HG02642 (cell line): Measurements from ENCODE around the gene HEPACAM2.

Experiments
- ATAC-seq: cut with Tn5 transposase; IDR thresholded peaks from one replicate; pipeline ENCODE4 v1.9.1; 2021; ENCODE audit warnings: mild to moderate bottlenecking; ENCODE audit not compliant: unreplicated experiment, poor library complexity

HEPACAM2 gene

DNA sequence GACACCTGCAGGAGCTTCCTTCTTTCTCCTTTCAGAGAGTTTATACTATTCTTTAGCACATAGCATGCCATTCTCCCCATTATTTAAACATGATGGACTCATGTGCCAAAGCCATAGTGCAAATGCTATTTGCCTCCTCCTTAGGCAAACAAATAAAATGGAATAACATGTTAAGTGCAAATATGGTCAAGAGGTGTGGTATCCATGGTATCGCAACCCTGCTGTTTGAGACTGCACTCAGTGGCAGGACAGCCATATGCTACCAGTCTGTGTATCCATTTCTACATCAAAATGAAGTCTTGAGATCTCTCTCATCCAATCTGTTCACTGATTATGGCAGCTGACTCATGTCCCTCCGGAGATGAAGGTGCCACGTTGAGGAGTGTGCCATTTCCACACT lies 22.8 kb downstream of the HEPACAM2 start:
- no peak for ATAC-seq

DNA sequence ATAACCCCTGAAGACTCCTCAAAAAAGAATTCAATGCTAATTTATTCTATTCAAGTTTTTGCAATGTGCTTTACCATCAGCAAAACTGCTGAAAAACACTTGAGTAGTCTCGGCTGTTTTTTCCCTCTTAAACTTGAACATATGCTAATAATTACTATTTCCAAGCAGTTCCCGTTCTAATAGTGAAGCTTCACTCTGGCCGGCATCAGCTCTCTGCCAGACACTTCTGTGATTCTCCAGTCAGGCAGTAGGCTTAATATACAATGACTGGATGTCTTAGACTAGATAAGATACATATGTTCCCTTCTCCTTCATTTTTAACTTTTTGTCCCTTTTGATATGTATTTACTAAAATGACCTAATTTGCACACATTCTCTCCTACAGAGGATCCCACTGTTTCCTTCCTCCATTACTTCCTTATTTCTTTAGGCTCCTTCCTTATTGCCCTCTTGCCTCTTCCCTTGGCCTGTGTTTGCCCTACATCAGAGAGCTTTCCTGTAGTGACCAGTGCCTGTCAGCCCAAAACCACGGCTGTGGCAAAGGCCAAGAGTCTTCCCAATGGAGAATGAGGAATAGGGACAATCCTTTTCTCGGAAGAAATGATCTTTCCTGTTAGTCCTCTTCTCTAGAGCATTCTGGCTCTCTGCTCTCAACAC lies 23.5 kb downstream of the HEPACAM2 start:
- no peak for ATAC-seq

DNA sequence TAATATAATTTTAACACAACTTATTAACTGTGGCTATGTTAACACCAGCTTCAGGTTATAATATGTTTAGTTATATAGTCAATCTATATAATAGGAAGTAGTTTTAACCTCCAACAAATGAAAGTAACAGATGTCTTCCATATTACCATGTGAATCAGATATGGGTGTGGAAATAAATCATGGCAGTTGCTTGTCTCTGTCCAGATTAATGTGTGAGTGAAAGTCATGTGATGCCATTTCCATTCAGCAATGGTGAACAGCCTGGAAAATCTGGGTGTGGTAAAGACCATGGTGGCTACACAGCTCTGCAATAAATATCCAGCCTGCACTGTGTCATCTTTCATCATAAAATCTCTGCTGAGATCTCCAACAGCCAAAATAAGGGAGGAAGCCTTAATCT lies 27.8 kb downstream of the HEPACAM2 start:
- no peak for ATAC-seq

- no peak for ATAC-seq
These were observed 29.9 kb downstream of the HEPACAM2 start for GRCh38 chr7:93196336-93196735.

DNA sequence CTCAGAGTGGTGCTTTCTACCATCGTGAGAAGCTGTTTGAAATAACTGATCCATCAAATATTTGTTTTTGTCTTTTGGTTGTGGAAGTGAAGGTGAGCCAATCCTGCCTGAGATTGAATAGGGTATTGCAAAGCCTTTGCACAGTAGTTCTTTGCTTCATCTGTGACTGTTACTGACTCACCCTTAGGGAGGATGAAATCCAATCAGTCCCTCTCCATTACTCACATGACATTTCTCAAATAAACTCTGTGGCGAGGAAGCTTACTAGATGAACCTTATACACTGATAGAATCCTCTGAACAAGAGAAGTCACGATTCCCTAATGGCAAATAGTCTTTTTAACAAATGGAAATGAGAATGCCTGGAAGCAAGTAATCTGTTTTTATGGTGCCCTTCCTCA lies 31.9 kb downstream of the HEPACAM2 start:
- ATAC-seq: no peak

DNA sequence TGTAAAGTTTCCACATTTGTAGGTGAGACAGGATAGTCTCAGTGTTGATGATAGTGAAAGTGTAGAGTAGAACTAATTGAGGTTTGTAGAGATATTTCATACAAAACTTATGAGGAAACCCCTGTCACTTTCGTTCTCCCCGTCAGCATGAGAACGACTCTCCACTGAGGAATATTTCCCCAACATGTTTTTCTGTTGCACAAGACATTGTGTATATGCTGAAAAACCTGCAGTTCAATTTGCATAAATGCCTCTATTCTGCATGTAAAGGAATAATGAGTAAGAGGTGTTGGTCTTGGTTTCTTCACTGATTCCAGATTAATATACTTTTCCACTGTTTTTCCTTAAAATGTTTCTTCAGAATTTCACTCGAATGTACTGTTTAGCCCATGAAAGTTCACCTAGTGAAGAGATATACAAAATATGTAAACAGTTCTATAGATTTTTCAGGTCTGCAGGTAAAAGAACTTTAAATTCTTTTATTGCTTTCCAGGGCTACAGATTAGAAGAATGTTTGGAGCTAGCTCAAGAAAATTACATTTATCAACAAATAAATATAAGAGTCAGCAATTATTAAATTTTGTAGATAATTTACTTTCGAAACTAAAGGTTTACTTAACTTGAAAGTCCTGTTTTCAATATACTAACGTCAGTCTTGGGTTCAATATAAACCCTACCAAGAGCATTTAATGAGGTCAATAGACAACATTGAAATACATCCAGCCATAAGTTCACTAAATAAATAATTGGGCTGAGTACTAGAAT lies 37.2 kb downstream of the HEPACAM2 start:
- no peak for ATAC-seq

GRCh38 chr7:93185303-93186027 lies 40.8 kb downstream of the HEPACAM2 start:
- ATAC-seq: no peak

DNA sequence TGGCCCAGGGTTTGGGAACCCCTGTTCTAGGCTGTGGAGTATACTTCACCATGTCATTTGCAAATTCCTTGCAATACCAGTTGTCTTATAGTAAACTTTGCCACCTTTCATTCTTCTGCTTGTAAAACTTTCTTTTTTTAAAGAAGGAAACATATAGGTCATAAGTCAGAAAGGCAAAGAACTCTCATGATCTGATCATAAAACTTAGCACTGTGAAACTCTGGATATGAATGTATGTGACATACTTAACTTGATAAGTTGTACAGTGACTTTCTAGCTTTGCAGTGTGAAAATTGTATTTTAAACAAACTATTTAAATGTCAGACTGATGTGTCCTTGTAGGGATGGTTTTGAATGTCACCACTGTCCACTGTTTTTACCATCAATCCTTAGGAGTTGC lies 47.1 kb downstream of the HEPACAM2 start:
- no peak for ATAC-seq

GRCh38 chr7:93178213-93178612 lies 48.1 kb downstream of the HEPACAM2 start:
- no peak for ATAC-seq

DNA sequence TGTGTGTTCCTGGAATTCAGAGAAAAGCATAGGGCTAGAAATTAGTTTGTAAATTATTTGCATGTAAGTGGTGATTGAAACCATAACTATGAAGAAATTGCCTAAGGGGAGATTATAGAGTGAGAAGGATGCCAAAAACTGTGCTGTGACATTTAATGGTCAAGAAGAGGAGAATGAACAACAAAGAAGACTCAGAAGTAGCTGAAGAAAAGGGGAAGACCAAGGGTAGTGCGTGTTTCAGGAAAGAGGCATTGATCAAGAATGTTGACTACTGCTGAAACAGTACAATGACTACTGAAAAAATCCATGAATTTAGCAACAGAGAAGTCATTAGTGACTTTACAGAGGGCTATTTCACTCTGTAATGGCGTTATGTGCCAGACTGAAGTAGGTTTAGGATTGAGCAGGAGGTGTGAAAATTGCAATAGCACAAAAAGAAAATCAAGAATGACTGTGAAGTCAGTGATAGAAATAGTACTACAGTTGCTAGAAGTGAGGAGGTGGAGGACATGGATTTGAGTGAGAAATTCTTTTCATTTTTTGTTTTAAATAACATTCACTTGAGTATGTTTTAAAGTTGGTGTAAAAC lies 49.2 kb downstream of the HEPACAM2 start:
- no peak for ATAC-seq

GRCh38 chr7:93175219-93175618 lies 51.0 kb downstream of the HEPACAM2 start:
- no peak for ATAC-seq

- ATAC-seq: no peak
These were observed 53.6 kb downstream of the HEPACAM2 start for GRCh38 chr7:93172683-93173082.

DNA sequence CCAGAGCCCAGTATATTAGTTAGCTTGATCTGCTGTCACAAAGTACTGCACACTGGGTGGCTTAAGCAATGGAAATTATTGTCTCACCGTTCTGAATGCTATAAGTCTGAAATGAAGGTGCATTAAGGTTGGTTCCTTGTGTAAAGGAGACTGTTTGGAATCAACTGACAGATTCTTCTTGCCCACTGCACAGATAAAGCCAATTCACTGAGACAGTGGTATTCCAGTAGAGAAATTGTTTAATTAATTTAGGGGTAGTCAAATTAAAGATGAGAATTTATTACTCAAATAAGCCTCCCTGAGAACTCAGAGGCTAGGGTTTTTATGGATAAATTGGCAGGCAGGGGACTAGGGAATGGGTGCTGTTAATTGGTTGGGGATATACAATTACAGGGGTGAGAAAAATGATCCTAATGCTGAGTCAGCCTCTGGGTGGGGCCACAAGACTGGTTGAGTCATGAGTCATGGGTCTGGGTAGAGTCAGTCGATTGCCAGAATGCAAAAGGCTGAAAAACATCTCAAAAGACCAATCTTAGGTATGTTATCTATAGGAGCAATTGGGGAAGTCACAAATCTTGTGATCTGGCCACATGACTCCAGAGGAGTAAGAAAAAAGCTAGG lies 54.6 kb downstream of the HEPACAM2 start:
- ATAC-seq: no peak

DNA sequence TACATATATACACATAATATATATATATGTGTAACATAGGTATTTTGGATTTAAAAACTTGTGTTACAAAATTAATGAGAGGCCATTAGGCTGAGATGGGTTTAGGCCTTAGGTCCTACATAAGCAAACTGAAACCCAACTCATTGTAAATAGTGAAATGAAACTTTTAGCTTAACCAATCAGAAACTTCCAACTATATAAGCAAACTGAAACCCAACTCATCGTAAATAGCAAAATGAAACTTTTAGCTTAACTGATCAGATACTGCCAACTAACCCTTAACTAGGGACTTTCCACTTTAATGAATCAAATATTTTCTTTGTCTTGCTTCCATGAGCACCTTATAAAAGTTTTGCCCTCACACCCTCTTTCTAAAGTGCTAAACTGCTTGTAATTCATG lies 60.8 kb downstream of the HEPACAM2 start:
- ATAC-seq: peak; percentile 98

DNA sequence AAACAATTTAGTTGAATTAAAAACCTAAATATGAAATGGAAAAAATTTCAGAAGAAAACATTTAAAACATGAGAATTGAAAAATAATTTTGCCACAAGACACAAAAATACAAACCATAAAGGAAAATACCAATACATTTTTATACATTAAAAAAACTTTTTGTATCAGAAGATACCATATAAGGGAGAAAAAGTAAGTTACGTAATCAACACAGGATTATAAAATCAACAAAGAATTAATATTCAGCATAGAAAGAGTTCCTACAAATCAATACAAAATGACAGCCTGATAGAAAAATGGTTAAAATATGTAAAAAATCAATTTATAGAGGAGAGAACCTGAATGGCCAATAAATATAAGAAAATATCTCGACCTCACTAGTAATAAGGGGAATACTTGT lies 61.5 kb downstream of the HEPACAM2 start:
- no peak for ATAC-seq

DNA sequence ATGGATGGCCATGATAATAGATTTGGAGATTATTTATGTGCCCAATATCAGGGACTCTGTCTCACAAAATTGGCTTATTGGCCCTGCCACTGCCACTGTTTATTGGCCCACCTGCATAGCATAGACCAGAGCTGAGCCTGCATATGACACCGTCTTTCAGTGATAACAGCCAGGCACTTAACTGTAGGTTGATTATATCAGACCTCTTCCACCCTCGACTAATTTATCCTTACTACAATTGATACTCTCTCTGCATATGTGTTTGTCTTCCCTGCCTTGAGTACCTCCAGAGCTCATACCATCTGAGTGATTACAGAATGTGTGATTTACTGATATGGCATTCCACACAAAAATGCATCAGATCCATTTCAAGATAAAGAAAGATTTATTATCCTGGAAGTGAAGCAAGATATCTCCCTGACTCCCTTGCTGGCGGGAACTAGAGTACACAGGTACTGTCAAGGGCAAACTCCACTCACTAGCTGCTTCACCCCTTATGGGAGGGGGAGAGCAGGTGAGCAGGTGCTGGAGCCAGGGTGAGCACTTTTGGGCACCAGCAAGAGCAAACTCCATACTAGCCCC lies 65.0 kb downstream of the HEPACAM2 start:
- no peak for ATAC-seq

GRCh38 chr7:93160410-93160809 lies 65.9 kb downstream of the HEPACAM2 start:
- ATAC-seq: no peak

GRCh38 chr7:93159490-93159889 lies 66.8 kb downstream of the HEPACAM2 start:
- no peak for ATAC-seq

- no peak for ATAC-seq
These were observed 69.4 kb downstream of the HEPACAM2 start for GRCh38 chr7:93156884-93157283.

DNA sequence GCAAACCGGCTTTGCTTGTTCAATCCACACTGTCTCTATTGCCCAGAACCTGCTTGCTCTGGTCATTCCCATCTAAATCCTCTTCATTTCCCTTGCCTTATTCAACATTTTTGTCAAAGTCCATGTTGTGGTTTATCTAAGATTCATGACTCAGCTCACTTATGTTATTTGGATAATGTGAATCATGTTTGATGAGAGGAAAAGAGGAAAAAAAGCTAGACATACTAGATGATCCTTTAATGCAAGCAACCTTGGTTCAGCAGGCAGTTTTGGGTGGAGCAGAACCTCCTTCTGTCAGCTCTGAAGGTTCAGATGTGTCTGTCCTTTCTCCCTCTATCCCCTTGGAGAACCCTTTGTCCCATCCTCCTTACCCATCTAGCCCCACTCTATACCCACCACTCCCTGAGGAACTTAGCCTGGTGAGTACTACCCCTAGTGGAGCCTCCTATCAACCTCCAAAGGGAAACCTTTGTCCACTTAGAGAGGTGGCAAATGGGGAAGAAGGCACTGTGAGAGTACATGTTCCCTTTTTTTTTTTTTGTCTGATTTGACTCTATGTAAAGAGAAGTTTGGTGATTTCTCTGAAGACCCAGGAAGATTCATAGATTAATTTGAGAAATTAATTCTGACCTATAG lies 76.0 kb downstream of the HEPACAM2 start:
- ATAC-seq: no peak
